Adrenal gland (tissue), 12 donors: ENCODE results near the gene PACRG. TPM values are rescaled to one million over a fixed set of nuclear protein-coding genes. Genes with fewer than 3 reads are reported as not detected.

Experiments
- DNase-seq, 7 donors: peaks; one replicate each; pipeline ENCODE4 v3.0.0-alpha.2; 2019 to 2020
- H3K27ac ChIP-seq, 5 donors: fragments of 200-600 bp; sonication (generic) in 4 of 5; 1 replicate in 3 of 5; 2 replicates in 2 of 5; pipeline versions ENCODE4 v1.5.1 to v1.8.0; 2016 to 2020; ENCODE audit warnings: mild to moderate bottlenecking in 1 of 5
- H3K27me3 ChIP-seq: fragments of 200-600 bp; 2 replicates; pipeline ENCODE4 v1.8.0; 2021
- H3K36me3 ChIP-seq, 2 donors: fragments of 200-600 bp; replicated peaks in 1 of 2; 1 replicate in 1 of 2; 2 replicates in 1 of 2; pipeline versions ENCODE4 v1.5.1 to v1.8.0; 2018 to 2022
- H3K4me1 ChIP-seq, 2 donors: fragments of 200-600 bp; replicated peaks in 1 of 2; 1 replicate in 1 of 2; 2 replicates in 1 of 2; pipeline versions ENCODE4 v1.5.1 to v1.8.0; 2018 to 2021
- H3K4me3 ChIP-seq, 4 donors: fragments of 200-600 bp; sonication (generic) in 3 of 4; one replicate each; pipeline ENCODE4 v1.5.1; 2016 to 2018
- H3K9me3 ChIP-seq, 3 donors: fragments of 200-600 bp; sonication (generic) in 1 of 3; replicated peaks in 1 of 3; 1 replicate in 2 of 3; 2 replicates in 1 of 3; pipeline versions ENCODE4 v1.5.1 to v1.8.0; 2016 to 2021
- POLR2A ChIP-seq, 2 donors: fragments of 450-650 bp; IDR thresholded peaks; one replicate each; pipeline ENCODE4 v1.6.1; 2017; ENCODE audit warnings: antibody characterized with exemption in 2 of 2, mild to moderate bottlenecking in 2 of 2, moderate library complexity in 1 of 2
- WGBS, 4 donors: extraction: QIAGEN DNeasy Blood & Tissue Kit in 2 of 4; methylation state at CpG; one replicate each; pipeline versions ENCODE4 v1.1.5 to v1.1.7; 2013 to 2017; 5-methylcytosine and 5-hydroxymethylcytosine counted together
- intact Hi-C, 2 donors: fragments of 100-400 bp; cut with DNase I; formaldehyde crosslinking; loops; one replicate each; pipeline versions ENCODE4 v1.14.1 to v1.15.0; 2022 to 2023
- polyA plus RNA-seq, 3 donors: library from polyadenylated mRNA; stranded (reverse); fragments of 200-250 nt in 2 of 3; fragments of 350-450 nt in 1 of 3; fragmentation: Illumina TruSeq in 1 of 3; extraction: RNeasy Lipid Tissue Mini Kit (QIAGEN cat#74804) in 1 of 3; gene quantifications; one replicate each; pipeline ENCODE4 v1.2.3, GENCODE V29; 2013 to 2014
- total RNA-seq, 9 donors: library from RNA; depleted of rRNA in 4 of 9; stranded (reverse); fragments of >200 nt in 4 of 9; fragments of 120-200 nt in 1 of 9; fragmentation: NEBNext Ultra II Directional in 1 of 9; extraction: Animal tissue kit (Norgen Biotek cat#: 25700) in 1 of 9; gene quantifications; one replicate each; pipeline versions ENCODE4 v1.1.0 to v1.2.4, GENCODE V29; 2013 to 2023
- TF ChIP-seq, protein P1 (sequence below), 6 experiments: fragments of 450-650 bp in 4 of 6; fragments of 200-600 bp in 2 of 6; sonication (generic) in 1 of 6; IDR thresholded peaks; 1 replicate in 5 of 6; 2 replicates in 1 of 6; pipeline versions ENCODE4 v1.5.1 to v1.8.0; 2016 to 2021; ENCODE audit warnings: antibody characterized with exemption in 6 of 6, mild to moderate bottlenecking in 2 of 6, moderate library complexity in 1 of 6
- donor health status: healthy with polysubstance abuse.
- donor health status: Bipolar disorder and iron deficiency.
- donor health status: DM: yes; HTN: yes; CAD: no.
- donor health status: DM: no; HTN: no; CAD: no.
- donor health status: DM: no; HTN: no; CAD: no.
- donor health status: DM: yes; HTN: yes; CAD: no.

Gene PACRG
- total and polyA plus RNA-seq, 12 donors, result 0.18 to 6.1 (median 1.4) TPM

DNA sequence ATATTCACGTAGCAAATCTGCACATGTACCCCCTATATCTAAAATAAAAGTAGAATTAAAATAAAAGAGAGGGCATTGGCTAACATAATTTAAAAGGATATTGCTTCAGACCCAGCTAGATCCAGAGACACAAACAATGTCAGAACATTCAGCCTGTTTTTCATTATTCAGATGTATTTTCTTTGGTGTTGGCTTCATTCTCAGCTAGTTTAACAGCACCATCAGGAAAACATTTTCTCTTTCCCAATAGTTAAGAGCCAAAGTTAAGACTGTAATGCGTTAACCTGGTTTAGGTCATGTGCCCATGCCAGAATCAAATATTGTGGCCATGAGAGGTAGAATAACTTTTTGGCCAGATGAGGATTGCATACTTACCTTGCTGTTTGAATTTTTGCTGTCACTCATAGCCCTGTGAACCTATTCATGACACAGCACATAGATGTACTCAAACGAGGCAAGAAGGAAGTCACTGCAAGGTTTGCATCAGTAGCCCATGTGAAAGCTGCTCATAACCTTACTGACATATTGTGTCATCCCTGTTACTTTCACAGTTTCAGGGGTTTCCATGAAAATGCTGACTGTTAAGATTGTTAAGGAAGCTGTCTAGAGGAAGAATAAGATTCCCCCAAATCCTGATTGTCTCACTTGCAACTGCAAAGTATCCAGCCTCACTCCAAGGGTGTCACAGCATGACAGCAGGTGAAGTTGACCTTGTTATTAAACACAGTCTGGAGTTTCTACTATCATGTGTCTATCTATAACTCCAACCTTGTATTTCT, 233.1 kb downstream of the PACRG start:
- Histone ChIP-seq H3K27ac (no peak overlapping the region), H3K27me3 (no peaks in the 10 kb centered on the region), H3K4me1 (no peaks in the 10 kb centered on the region), H3K9me3 (no peaks in the 10 kb centered on the region), H3K36me3 (no peaks in the 10 kb centered on the region), H3K4me3 (no peak overlapping the region)
- TF ChIP-seq, protein P1, sequence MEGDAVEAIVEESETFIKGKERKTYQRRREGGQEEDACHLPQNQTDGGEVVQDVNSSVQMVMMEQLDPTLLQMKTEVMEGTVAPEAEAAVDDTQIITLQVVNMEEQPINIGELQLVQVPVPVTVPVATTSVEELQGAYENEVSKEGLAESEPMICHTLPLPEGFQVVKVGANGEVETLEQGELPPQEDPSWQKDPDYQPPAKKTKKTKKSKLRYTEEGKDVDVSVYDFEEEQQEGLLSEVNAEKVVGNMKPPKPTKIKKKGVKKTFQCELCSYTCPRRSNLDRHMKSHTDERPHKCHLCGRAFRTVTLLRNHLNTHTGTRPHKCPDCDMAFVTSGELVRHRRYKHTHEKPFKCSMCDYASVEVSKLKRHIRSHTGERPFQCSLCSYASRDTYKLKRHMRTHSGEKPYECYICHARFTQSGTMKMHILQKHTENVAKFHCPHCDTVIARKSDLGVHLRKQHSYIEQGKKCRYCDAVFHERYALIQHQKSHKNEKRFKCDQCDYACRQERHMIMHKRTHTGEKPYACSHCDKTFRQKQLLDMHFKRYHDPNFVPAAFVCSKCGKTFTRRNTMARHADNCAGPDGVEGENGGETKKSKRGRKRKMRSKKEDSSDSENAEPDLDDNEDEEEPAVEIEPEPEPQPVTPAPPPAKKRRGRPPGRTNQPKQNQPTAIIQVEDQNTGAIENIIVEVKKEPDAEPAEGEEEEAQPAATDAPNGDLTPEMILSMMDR (IDR thresholded peaks at IDR 0.05), result no peak
- WGBS, 4 donors, result 70 to 82% (median 80%) methylated on average over 3 of the region's 3 CpGs
- DNase-seq, result no peak
- intact Hi-C loops, result no loop called here

GRCh38 chr6:162962093-162962492, 234.3 kb downstream of the PACRG start:
- TF ChIP-seq POLR2A (IDR thresholded peaks at IDR 0.05), result no peak
- TF ChIP-seq, protein P1 (IDR thresholded peaks at IDR 0.05), result no peak
- no peaks in the 10 kb centered on the region for H3K4me1 ChIP-seq
- no peak for DNase-seq
- H3K36me3 ChIP-seq, result no peaks in the 10 kb centered on the region
- H3K4me3 ChIP-seq, result no peak overlapping the region
- no peak overlapping the region for H3K27ac ChIP-seq
- H3K9me3 ChIP-seq, result no peaks in the 10 kb centered on the region
- intact Hi-C loops, result no loop called here
- no peaks in the 10 kb centered on the region for H3K27me3 ChIP-seq

- intact Hi-C loops, result no loop called here
- H3K27me3 ChIP-seq, result no peaks in the 10 kb centered on the region
These were observed 236.1 kb downstream of the PACRG start for GRCh38 chr6:162963861-162964260.

GRCh38 chr6:162964488-162965140, 236.8 kb downstream of the PACRG start:
- no peaks in the 10 kb centered on the region for H3K9me3 ChIP-seq
- WGBS, 4 donors, result 50 to 64% (median 56%) methylated on average over 6 of the region's 6 CpGs
- H3K36me3 ChIP-seq, result no peaks in the 10 kb centered on the region
- no peak overlapping the region for H3K4me3 ChIP-seq
- DNase-seq, result peak in 6 of 7 donors; percentile 22 to 60 (median 28)
- no peak for TF ChIP-seq POLR2A (IDR thresholded peaks at IDR 0.05)
- TF ChIP-seq, protein P1 (IDR thresholded peaks at IDR 0.05), result no peak
- no peaks in the 10 kb centered on the region for H3K4me1 ChIP-seq
- H3K27ac ChIP-seq, result no peak overlapping the region
- no peaks in the 10 kb centered on the region for H3K27me3 ChIP-seq
- intact Hi-C loops, result no loop called here

More at GRCh38 chr6:162963861-162964260, 236.1 kb downstream of the PACRG start:
- 82 to 100% (median 89%) methylated on average over 1 of the region's 1 CpG for WGBS, 4 donors
- no peak overlapping the region for H3K4me3 ChIP-seq
- no peaks in the 10 kb centered on the region for H3K4me1 ChIP-seq
- H3K9me3 ChIP-seq, result no peaks in the 10 kb centered on the region
- H3K36me3 ChIP-seq, result no peaks in the 10 kb centered on the region
- DNase-seq, result no peak
- TF ChIP-seq POLR2A (IDR thresholded peaks at IDR 0.05), result no peak
- TF ChIP-seq, protein P1 (IDR thresholded peaks at IDR 0.05), result no peak
- no peak overlapping the region for H3K27ac ChIP-seq
